Measurements from ENCODE around the gene GSTA4.
"Not testable (repeated sequence)": the region's sequence is repeated elsewhere in the genome, so short reads cannot be mapped to it uniquely, and the experiment has no call there.

The GSTA4 gene

DNA sequence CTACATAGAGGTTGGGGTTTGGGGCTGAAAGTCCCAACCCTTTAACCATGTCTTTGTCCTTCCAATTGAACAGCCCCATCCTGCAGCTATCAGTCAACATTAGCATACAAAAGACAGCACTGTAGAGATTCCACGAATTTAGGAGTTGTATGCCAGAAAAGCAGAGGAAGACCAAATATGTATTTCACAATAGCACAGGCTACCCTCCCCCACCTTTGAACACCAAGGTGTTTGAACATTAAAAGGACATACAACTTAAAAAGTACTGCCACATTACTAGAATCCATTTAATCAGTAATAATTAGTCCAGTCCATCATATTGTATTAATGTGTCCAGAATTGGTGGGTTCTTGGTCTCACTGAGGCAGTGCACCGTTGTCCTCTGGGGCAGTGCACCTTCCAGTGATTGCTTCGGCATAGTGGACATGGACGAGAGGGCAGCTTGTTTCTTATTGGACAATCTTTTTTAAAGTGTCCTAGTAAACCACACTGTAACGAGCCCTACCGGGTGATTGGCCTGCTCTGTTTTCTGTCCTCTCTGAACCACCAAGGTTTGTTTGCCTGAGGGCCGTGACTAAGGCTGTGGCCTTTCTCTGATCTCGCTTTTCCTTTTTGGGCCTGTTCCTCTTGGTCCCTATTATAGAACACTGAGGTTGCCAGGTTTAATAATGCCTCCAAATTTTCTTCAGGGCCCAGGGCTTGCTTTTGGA lies 36.4 kb downstream of the GSTA4 start:
- H3K36me3 ChIP-seq (ENCODE audit: insufficient read depth, low read length): no peaks in the 10 kb centered on the region
- no peaks in the 10 kb centered on the region for H3K4me1 ChIP-seq (ENCODE audit: control insufficient read depth, insufficient read depth, low read length, unreplicated experiment)
- H3K79me2 ChIP-seq (ENCODE audit: control insufficient read depth, insufficient read depth, low read length, unreplicated experiment): no peaks in the 10 kb centered on the region
- no peak overlapping the region for H3K4me3 ChIP-seq (ENCODE audit: low read depth, low read length)
- no peak overlapping the region for H3K27ac ChIP-seq (ENCODE audit: low read depth, low read length)
- no peak overlapping the region for H2AFZ ChIP-seq (ENCODE audit: low read length, unreplicated experiment)
- H3K27me3 ChIP-seq (ENCODE audit: insufficient read depth, low read length): peaks cover 6% of the 10 kb centered on the region; the same call in 1 of the 2 replicates

DNA sequence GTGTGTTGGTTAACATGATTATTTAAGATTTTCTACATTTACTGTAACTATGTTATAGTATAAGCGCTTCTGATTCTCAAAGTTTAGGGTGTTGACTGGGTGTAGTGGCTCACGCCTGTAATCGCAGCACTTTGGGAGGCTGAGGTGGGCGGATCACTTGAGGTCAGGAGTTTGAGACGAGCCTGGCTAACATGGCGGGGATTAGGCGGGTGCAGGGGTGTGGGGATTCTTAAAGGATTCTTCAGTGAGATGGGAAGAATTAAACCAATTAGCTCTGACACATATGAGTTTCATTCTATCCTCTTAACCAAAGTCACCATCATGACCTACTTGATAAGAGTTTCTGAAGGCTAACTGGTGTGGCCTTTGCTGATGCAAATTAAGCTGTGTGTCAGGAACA lies 39.2 kb downstream of the GSTA4 start:
- Histone ChIP-seq H3K79me2 (ENCODE audit: control insufficient read depth, insufficient read depth, low read length, unreplicated experiment) (no peaks in the 10 kb centered on the region), H3K4me3 (ENCODE audit: low read depth, low read length) (no peak overlapping the region), H3K4me1 (ENCODE audit: control insufficient read depth, insufficient read depth, low read length, unreplicated experiment) (no peaks in the 10 kb centered on the region), H3K27ac (ENCODE audit: low read depth, low read length) (no peak overlapping the region), H2AFZ (ENCODE audit: low read length, unreplicated experiment) (no peak overlapping the region), H3K27me3 (ENCODE audit: insufficient read depth, low read length) (peaks cover 6% of the 10 kb centered on the region; the same call in 1 of the 2 replicates), H3K36me3 (ENCODE audit: insufficient read depth, low read length) (no peaks in the 10 kb centered on the region)

DNA sequence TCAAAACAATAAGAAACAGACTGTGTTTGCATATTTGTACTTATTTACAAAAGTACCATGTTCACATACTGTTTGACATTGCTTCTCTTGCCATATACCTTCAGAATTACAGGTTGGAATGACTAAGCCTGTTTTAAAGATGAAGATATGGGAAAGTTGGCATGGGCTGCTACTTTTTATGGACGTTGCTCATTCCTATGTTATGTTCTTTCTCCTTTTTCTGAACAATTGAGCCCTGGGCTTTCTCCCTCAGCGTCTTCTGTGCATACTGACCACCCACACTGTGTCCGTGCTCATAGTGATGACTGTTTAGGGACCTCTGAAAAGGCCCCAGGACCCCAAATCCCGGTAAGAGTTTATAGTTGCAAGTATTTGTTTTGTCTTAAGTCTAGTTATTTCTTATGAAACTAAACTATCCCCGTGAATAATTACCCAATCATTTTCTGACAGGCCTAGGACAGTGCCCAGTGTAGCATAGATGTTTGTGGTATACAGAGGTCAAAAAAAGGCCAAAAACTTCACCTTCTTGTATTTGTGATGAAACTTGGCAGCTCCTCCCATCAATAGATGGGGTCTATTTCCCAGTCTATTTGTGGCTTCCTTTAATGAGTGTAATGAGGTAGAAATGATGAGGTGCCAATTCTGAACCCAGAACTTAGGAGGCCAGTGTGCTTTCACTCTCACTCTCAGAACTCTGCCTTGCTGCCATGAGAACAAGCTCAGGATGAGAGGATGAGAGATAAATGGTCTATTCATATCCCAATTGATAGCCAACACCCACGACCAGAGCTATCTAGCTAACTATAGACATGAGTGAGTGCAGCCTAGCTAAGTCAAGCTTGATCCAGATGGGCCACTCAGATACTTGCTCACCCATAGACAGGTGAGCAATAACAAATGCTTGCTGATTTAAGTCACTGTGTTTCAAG lies 40.9 kb downstream of the GSTA4 start:
- H2AFZ ChIP-seq (ENCODE audit: low read length, unreplicated experiment): no peak overlapping the region

DNA sequence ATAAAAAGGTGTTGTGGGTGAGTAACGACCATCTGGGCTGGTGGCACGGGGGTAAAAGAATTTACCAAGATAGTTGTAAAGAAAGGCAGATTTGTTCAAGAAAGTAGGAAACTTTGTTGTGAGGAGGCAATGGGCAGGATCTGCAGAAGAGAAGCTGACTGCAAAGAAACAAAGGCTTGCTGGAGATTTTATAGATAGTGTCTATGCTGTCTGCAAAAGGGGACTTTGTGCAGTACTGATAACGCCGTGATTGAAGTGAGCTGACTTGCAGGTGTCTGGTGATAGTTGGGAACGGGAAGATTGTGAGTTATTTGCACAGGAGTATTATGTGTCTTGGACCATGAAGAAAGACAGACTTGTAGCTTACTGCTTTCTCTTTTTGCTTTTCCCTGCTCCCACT lies 48.8 kb downstream of the GSTA4 start:
- no peak overlapping the region for H3K4me3 ChIP-seq (ENCODE audit: low read depth, low read length)
- no peaks in the 10 kb centered on the region for H3K4me1 ChIP-seq (ENCODE audit: control insufficient read depth, insufficient read depth, low read length, unreplicated experiment)
- no peak overlapping the region for H2AFZ ChIP-seq (ENCODE audit: low read length, unreplicated experiment)
- no peaks in the 10 kb centered on the region for H3K79me2 ChIP-seq (ENCODE audit: control insufficient read depth, insufficient read depth, low read length, unreplicated experiment)
- no peaks in the 10 kb centered on the region for H3K27me3 ChIP-seq (ENCODE audit: insufficient read depth, low read length)
- H3K36me3 ChIP-seq (ENCODE audit: insufficient read depth, low read length): no peaks in the 10 kb centered on the region
- H3K27ac ChIP-seq (ENCODE audit: low read depth, low read length): no peak overlapping the region

More for the DNA sequence above, 40.9 kb downstream of the GSTA4 start:
- no peaks in the 10 kb centered on the region for H3K36me3 ChIP-seq (ENCODE audit: insufficient read depth, low read length)
- H3K27ac ChIP-seq (ENCODE audit: low read depth, low read length): no peak overlapping the region
- no peaks in the 10 kb centered on the region for H3K4me1 ChIP-seq (ENCODE audit: control insufficient read depth, insufficient read depth, low read length, unreplicated experiment)
- H3K27me3 ChIP-seq (ENCODE audit: insufficient read depth, low read length): peaks cover 6% of the 10 kb centered on the region; the same call in 1 of the 2 replicates
- H3K4me3 ChIP-seq (ENCODE audit: low read depth, low read length): no peak overlapping the region
- H3K79me2 ChIP-seq (ENCODE audit: control insufficient read depth, insufficient read depth, low read length, unreplicated experiment): no peaks in the 10 kb centered on the region

DNA sequence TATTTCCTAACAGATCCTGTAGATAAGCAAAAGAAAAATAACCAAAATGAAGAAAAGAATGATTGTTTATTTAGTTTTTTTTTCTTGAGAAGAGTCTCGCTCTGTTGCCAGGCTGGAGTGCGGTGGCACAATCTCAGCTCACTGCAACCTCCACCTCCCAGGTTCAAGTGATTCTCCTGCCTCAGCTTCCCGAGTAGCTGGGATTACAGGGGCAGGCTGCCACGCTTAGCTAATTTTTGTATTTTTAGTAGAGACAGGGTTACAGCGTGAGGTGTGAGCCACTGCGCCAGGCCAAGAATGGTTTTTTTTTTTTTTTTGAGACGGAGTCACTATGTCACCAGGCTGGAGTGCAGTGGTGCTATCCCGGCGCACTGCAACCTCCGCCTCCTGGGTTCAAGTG lies 52.3 kb downstream of the GSTA4 start:
- not testable (repeated sequence) for H3K36me3 ChIP-seq (ENCODE audit: insufficient read depth, low read length); H3K27ac ChIP-seq (ENCODE audit: low read depth, low read length); H3K4me3 ChIP-seq (ENCODE audit: low read depth, low read length); H3K27me3 ChIP-seq (ENCODE audit: insufficient read depth, low read length); H3K79me2 ChIP-seq (ENCODE audit: control insufficient read depth, insufficient read depth, low read length, unreplicated experiment); H2AFZ ChIP-seq (ENCODE audit: low read length, unreplicated experiment); H3K4me1 ChIP-seq (ENCODE audit: control insufficient read depth, insufficient read depth, low read length, unreplicated experiment)

DNA sequence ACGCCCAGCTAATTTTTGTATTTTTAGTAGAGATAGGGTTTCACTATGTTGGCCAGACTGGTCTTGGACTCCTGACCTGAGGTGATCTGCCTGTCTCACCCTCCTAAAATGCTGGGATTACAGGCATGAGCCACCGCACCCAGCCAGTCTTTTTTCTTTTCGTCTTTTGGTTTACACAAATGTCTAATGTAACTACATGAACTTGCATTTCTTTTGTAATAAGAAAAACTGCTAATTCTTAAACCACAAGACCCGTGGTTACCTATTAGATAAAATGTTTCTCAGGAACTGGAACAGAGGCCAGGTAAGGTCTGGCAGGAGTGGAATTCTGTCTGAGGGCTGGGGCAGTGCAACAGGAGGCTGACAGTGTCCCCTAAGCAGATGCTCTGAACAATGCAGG lies 52.9 kb downstream of the GSTA4 start:
- Histone ChIP-seq H3K79me2 (ENCODE audit: control insufficient read depth, insufficient read depth, low read length, unreplicated experiment) (no peaks in the 10 kb centered on the region), H3K4me3 (ENCODE audit: low read depth, low read length) (no peak overlapping the region), H3K36me3 (ENCODE audit: insufficient read depth, low read length) (no peaks in the 10 kb centered on the region), H2AFZ (ENCODE audit: low read length, unreplicated experiment) (no peak overlapping the region), H3K27ac (ENCODE audit: low read depth, low read length) (no peak overlapping the region), H3K27me3 (ENCODE audit: insufficient read depth, low read length) (no peaks in the 10 kb centered on the region), H3K4me1 (ENCODE audit: control insufficient read depth, insufficient read depth, low read length, unreplicated experiment) (peaks cover 13% of the 10 kb centered on the region)

DNA sequence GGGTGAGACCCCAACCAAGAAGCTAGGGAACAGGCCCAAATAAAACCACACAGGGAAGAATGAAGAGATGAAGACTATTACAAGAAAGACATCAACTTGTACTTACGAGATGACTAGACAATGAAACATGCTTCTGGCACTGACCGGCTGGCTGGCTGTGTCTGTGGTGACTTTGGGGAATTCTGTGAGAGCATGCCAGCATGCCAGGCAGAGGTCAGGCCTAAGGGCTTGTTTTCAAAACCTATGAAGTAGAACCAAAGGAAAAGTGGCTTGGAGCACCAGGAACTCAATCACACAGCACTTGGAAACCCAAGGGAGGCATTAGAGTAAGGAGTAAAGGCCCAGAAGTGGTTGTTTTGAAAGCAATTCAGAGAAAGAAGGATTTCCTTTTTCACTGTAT lies 57.2 kb downstream of the GSTA4 start:
- Histone ChIP-seq H3K4me3 (ENCODE audit: low read depth, low read length) (no peak overlapping the region), H3K27me3 (ENCODE audit: insufficient read depth, low read length) (no peaks in the 10 kb centered on the region), H3K79me2 (ENCODE audit: control insufficient read depth, insufficient read depth, low read length, unreplicated experiment) (no peaks in the 10 kb centered on the region), H3K36me3 (ENCODE audit: insufficient read depth, low read length) (no peaks in the 10 kb centered on the region), H3K27ac (ENCODE audit: low read depth, low read length) (no peak overlapping the region), H2AFZ (ENCODE audit: low read length, unreplicated experiment) (no peak overlapping the region), H3K4me1 (ENCODE audit: control insufficient read depth, insufficient read depth, low read length, unreplicated experiment) (peaks cover 16% of the 10 kb centered on the region)

DNA sequence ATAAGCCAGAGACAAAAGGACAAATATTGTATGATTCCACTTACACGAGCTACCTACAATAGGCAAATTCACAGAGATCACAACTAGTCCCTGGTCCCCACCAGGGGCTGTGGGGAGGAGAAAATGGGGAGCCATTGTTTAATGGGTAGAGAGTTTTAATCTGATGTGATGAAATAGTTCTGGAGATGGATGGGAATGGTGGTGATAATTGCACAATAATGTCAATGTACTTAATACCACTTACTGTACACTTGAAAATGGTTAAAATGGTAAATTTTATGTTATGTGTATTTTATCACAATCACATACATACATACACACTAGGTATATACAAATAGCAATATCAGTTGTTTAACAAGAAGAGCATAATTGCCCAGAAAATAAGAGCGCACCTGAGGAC lies 61.3 kb downstream of the GSTA4 start:
- H2AFZ ChIP-seq (ENCODE audit: low read length, unreplicated experiment): no peak overlapping the region
- H3K4me1 ChIP-seq (ENCODE audit: control insufficient read depth, insufficient read depth, low read length, unreplicated experiment): peaks cover 29% of the 10 kb centered on the region
- H3K27ac ChIP-seq (ENCODE audit: low read depth, low read length): no peak overlapping the region
- no peaks in the 10 kb centered on the region for H3K36me3 ChIP-seq (ENCODE audit: insufficient read depth, low read length)
- no peaks in the 10 kb centered on the region for H3K79me2 ChIP-seq (ENCODE audit: control insufficient read depth, insufficient read depth, low read length, unreplicated experiment)
- no peak overlapping the region for H3K4me3 ChIP-seq (ENCODE audit: low read depth, low read length)
- no peaks in the 10 kb centered on the region for H3K27me3 ChIP-seq (ENCODE audit: insufficient read depth, low read length)

DNA sequence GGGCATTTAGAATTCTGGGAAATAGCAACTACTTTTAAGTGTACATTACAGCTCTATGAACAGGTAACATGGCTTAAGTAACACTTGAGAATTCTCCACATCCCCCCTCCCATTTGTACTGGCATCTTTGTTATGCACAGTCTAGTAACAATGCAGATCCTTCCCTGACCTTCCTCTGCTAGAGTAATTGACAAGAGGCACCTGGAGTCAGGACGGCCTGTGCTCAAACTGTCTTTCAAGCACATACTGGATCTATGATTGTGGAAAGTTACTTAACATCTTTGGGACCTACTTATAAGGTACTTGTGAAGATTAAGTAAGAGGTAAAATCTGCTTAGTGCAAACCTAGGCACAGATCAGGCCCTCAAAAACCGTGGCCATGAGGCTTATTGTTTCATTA lies 63.7 kb downstream of the GSTA4 start:
- Histone ChIP-seq H3K27me3 (ENCODE audit: insufficient read depth, low read length) (no peaks in the 10 kb centered on the region), H2AFZ (ENCODE audit: low read length, unreplicated experiment) (no peak overlapping the region), H3K4me3 (ENCODE audit: low read depth, low read length) (no peak overlapping the region), H3K27ac (ENCODE audit: low read depth, low read length) (no peak overlapping the region), H3K4me1 (ENCODE audit: control insufficient read depth, insufficient read depth, low read length, unreplicated experiment) (peaks cover 15% of the 10 kb centered on the region), H3K36me3 (ENCODE audit: insufficient read depth, low read length) (no peaks in the 10 kb centered on the region), H3K79me2 (ENCODE audit: control insufficient read depth, insufficient read depth, low read length, unreplicated experiment) (no peaks in the 10 kb centered on the region)

DNA sequence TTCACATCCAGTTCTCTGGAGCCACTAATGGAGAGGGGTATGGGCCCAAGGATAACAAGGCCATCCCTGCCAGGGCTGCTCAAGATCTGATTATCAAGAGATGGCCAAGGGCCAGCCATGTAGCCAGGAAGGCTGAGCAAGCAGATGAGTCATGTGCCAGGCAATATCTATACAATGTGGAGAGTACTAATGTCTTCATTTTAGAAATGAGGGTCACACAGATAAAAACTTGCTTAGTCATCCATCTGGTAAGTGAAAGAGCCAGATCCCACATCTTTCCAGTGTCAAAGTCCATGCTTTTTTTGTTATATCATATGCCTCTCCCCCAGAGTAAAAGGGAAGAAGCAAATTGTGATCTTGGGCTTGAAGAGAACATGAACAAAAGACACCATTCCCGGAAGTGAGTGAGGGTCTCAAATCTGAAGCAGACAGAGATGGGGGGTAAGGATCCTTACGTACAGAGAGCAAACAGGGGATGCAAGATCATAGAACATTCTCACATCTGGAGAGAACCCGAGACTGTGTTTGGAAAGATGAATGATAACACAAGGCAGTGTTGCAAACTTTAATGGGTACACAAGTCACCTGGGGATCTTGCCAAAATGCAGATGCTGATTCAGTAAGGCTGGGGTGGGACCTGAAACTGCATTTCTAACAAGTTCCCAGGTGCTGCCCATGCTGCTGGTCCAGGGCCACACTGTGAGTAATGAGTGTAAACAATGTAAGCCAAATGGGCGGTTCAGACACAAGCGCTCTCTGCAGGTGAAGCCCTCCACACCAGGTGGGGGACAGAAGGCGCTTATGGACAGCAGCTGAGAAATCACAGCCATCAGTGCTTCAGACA lies 65.5 kb downstream of the GSTA4 start:
- Histone ChIP-seq H2AFZ (ENCODE audit: low read length, unreplicated experiment) (peak overlapping the region; percentile 73), H3K4me3 (ENCODE audit: low read depth, low read length) (peak overlapping the region; percentile 28; the same call in 1 of the 2 replicates), H3K79me2 (ENCODE audit: control insufficient read depth, insufficient read depth, low read length, unreplicated experiment) (no peaks in the 10 kb centered on the region), H3K4me1 (ENCODE audit: control insufficient read depth, insufficient read depth, low read length, unreplicated experiment) (peaks cover 15% of the 10 kb centered on the region), H3K36me3 (ENCODE audit: insufficient read depth, low read length) (no peaks in the 10 kb centered on the region), H3K27me3 (ENCODE audit: insufficient read depth, low read length) (no peaks in the 10 kb centered on the region), H3K27ac (ENCODE audit: low read depth, low read length) (peak overlapping the region; percentile 92)
